H9 (cell line): ENCODE data around the gene RRP36. TPM values are rescaled to one million over a fixed set of nuclear protein-coding genes. Genes with fewer than 3 reads are reported as not detected.

ENCODE experiments used
- DNase-seq: peaks from one replicate; pipeline ENCODE4 v3.0.0-alpha.2; 2017
- H2AFZ ChIP-seq: one replicate; pipeline ENCODE4 v1.6.1; 2013; ENCODE audit warnings: mild to moderate bottlenecking, low read length, control low read depth, moderate library complexity
- H2AK5ac ChIP-seq: 2 replicates; pipeline ENCODE4 v1.6.1; 2013; ENCODE audit warnings: low read length, control low read depth, mixed read lengths; ENCODE audit not compliant: insufficient read length
- H2BK120ac ChIP-seq: one replicate; pipeline ENCODE4 v1.6.1; 2013; ENCODE audit warnings: low read depth, mild to moderate bottlenecking, low read length, control low read depth, inconsistent platforms; ENCODE audit not compliant: poor library complexity, severe bottlenecking
- H2BK12ac ChIP-seq: 2 replicates; pipeline ENCODE4 v1.6.1; 2013; ENCODE audit warnings: low read length, control low read depth, mixed read lengths, low read depth; ENCODE audit not compliant: insufficient read length
- H2BK15ac ChIP-seq: 2 replicates; pipeline ENCODE4 v1.6.1; 2013; ENCODE audit warnings: low read depth, low read length, control low read depth
- H2BK20ac ChIP-seq: one replicate; pipeline ENCODE4 v1.6.1; 2013; ENCODE audit warnings: low read depth, mild to moderate bottlenecking, low read length, control low read depth, inconsistent platforms; ENCODE audit not compliant: poor library complexity, severe bottlenecking
- H2BK5ac ChIP-seq: 2 replicates; pipeline ENCODE4 v1.6.1; 2013; ENCODE audit warnings: low read length, control low read depth, mixed read lengths; ENCODE audit not compliant: insufficient read length
- H3K14ac ChIP-seq: 2 replicates; pipeline ENCODE4 v1.6.1; 2013; ENCODE audit warnings: low read length, control low read depth; ENCODE audit not compliant: insufficient read depth
- H3K18ac ChIP-seq: 2 replicates; pipeline ENCODE4 v1.6.1; 2013; ENCODE audit warnings: low read depth, mild to moderate bottlenecking, mixed read lengths, low read length, control low read depth; ENCODE audit not compliant: insufficient read length
- H3K23ac ChIP-seq: 2 replicates; pipeline ENCODE4 v1.6.1; 2013; ENCODE audit warnings: low read length, control low read depth, mixed read lengths, low read depth; ENCODE audit not compliant: insufficient read length
- H3K23me2 ChIP-seq: 2 replicates; pipeline ENCODE4 v1.6.1; 2013; ENCODE audit warnings: low read depth, mild to moderate bottlenecking, mixed read lengths, low read length, control low read depth; ENCODE audit not compliant: insufficient read length, poor library complexity, severe bottlenecking
- H3K27ac ChIP-seq: 2 replicates; pipeline ENCODE4 v1.5.1; 2013; ENCODE audit warnings: low read length, control low read depth, mixed read lengths, low read depth; ENCODE audit not compliant: insufficient read length
- H3K27me3 ChIP-seq: 2 replicates; pipeline ENCODE4 v1.6.1; 2013; ENCODE audit warnings: low read length, control low read depth, inconsistent platforms; ENCODE audit not compliant: insufficient read depth
- H3K4ac ChIP-seq: 2 replicates; pipeline ENCODE4 v1.6.1; 2013; ENCODE audit warnings: low read depth, mild to moderate bottlenecking, control low read depth, inconsistent platforms, low read length, moderate library complexity
- H3K4me1 ChIP-seq: 2 replicates; pipeline ENCODE4 v1.6.1; 2013; ENCODE audit warnings: low read length, control low read depth, inconsistent platforms; ENCODE audit not compliant: insufficient read depth
- H3K4me2 ChIP-seq: 2 replicates; pipeline ENCODE4 v1.6.1; 2013; ENCODE audit warnings: low read length, control low read depth, mixed read lengths; ENCODE audit not compliant: insufficient read length, insufficient read depth
- H3K56ac ChIP-seq: 2 replicates; pipeline ENCODE4 v1.6.1; 2013; ENCODE audit warnings: low read depth, mild to moderate bottlenecking, mixed read lengths, low read length, control low read depth; ENCODE audit not compliant: insufficient read length
- H3K79me1 ChIP-seq: 2 replicates; pipeline ENCODE4 v1.6.1; 2013; ENCODE audit warnings: low read depth, mild to moderate bottlenecking, moderate library complexity, low read length, control low read depth, inconsistent platforms; ENCODE audit not compliant: insufficient read depth, poor library complexity, severe bottlenecking
- H3K79me2 ChIP-seq: 2 replicates; pipeline ENCODE4 v1.6.1; 2013; ENCODE audit warnings: low read length, control low read depth, inconsistent platforms; ENCODE audit not compliant: insufficient read depth
- H3K9ac ChIP-seq: 2 replicates; pipeline ENCODE4 v1.6.1; 2013; ENCODE audit warnings: low read length, control low read depth, mixed read lengths; ENCODE audit not compliant: insufficient read length; ENCODE audit errors: extremely low read depth
- H3K9me3 ChIP-seq: one replicate; pipeline ENCODE4 v1.6.1; 2013; ENCODE audit warnings: low read depth, low read length, inconsistent platforms; ENCODE audit not compliant: control insufficient read depth
- H3T11ph ChIP-seq: one replicate; pipeline ENCODE4 v1.6.1; 2013; ENCODE audit warnings: mild to moderate bottlenecking, low read length, control low read depth, inconsistent platforms
- H4K20me1 ChIP-seq: one replicate; pipeline ENCODE4 v1.6.1; 2013; ENCODE audit not compliant: control insufficient read depth, insufficient read length, insufficient read depth
- H4K5ac ChIP-seq: 2 replicates; pipeline ENCODE4 v1.6.1; 2013; ENCODE audit warnings: low read depth, mild to moderate bottlenecking, mixed read lengths, low read length, control low read depth; ENCODE audit not compliant: insufficient read length
- H4K8ac ChIP-seq: replicated peaks from 2 replicates; pipeline ENCODE4 v1.6.1; 2013; ENCODE audit warnings: low read length, control low read depth, mixed read lengths, low read depth; ENCODE audit not compliant: insufficient read length
- H4K91ac ChIP-seq: 2 replicates; pipeline ENCODE4 v1.6.1; 2013; ENCODE audit warnings: low read depth, mild to moderate bottlenecking, moderate library complexity, mixed read lengths, low read length, control low read depth; ENCODE audit not compliant: insufficient read length
- H3K27ac Mint-ChIP-seq, 3 experiments: 2 replicates in 2 of 3; 3 replicates in 1 of 3; pipeline ENCODE4 v1.8.0; 2020 to 2021; ENCODE audit warnings: mixed read lengths in 3 of 3, mild to moderate bottlenecking in 1 of 3, moderate library complexity in 1 of 3
- H3K27me3 Mint-ChIP-seq: 2 replicates; pipeline ENCODE4 v1.8.0; 2021; ENCODE audit warnings: low read depth, mild to moderate bottlenecking, moderate library complexity, mixed read lengths
- H3K36me3 Mint-ChIP-seq, 3 experiments: 2 replicates in 2 of 3; 3 replicates in 1 of 3; pipeline ENCODE4 v1.8.0; 2020 to 2021; ENCODE audit warnings: low read depth in 3 of 3, mixed read lengths in 3 of 3; ENCODE audit not compliant: insufficient read depth in 1 of 3
- H3K4me1 Mint-ChIP-seq, 2 experiments: 2 replicates each; pipeline ENCODE4 v1.8.0; 2020; ENCODE audit warnings: mixed read lengths in 2 of 2
- H3K4me3 Mint-ChIP-seq, 2 experiments: 2 replicates in 1 of 2; 3 replicates in 1 of 2; pipeline ENCODE4 v1.8.0; 2020 to 2021; ENCODE audit warnings: mild to moderate bottlenecking in 2 of 2, mixed read lengths in 2 of 2, moderate library complexity in 1 of 2
- H3K9me3 Mint-ChIP-seq, 2 experiments: 2 replicates in 1 of 2; 3 replicates in 1 of 2; pipeline ENCODE4 v1.8.0; 2020; ENCODE audit warnings: mild to moderate bottlenecking in 2 of 2, mixed read lengths in 2 of 2, moderate library complexity in 1 of 2
- WGBS: extraction: QIAGEN DNeasy Blood & Tissue Kit; methylation state at CpG from one replicate; pipeline ENCODE4 v1.1.7; 2013; ENCODE audit warnings: missing lambda C conversion rate, low lambda C conversion rate, mixed read lengths; ENCODE audit not compliant: insufficient read length; ENCODE audit errors: extremely low coverage; 5-methylcytosine and 5-hydroxymethylcytosine counted together
- total RNA-seq: library from RNA; stranded (reverse); gene quantifications from 2 replicates; pipeline ENCODE4 v1.2.1, GENCODE V29; 2021
- TF ChIP-seq, protein P1 (sequence below): fragments of 200-600 bp; sonication (generic); conservative IDR thresholded peaks from 3 replicates; pipeline ENCODE4 v1.8.0; 2021; ENCODE audit warnings: antibody characterized with exemption, mild to moderate bottlenecking

Gene RRP36
- total RNA-seq, 1 experiment from 2014 or later: 117 TPM

DNA sequence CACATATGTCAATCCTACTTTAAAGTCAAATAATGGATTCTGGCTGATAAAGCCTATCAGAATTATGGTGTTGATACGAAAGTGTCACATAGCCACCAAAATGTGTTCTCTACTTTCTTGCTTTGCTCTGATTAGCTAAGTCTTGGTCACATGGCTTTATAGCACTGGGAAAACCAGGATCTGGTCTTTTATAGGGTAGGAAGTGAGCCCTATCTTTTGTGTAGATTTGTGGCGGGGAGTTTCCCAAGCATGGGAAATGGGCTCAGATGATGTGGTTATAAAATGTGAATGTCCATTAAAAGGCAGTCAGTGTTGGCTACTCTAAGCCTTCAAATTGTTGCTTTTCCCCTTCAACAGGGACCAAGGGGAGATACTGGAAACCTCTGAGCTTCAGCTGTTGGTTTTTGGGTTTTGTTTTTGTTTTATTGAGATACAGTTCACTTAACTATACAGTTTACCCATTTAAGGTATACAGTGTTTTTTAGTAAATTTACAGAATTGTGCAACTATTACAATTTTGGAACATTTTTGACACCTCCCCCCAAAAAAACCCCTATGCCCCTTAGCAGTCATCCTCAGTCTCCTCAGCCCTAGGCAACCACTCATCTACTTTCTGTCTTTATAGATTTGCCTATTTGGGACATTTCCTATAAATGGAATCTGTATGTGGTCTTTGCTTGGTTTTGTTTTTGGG lies 12.2 kb downstream of the RRP36 start:
- Mint-ChIP-seq H3K36me3 (peaks cover 41 to 90% (median 70%) of the 10 kb centered on the region in 3 experiments; a peak in 6 of 7 replicates), H3K27me3 (no peaks in the 10 kb centered on the region; the same call in none of the 2 replicates), H3K4me3 (no peak overlapping the region), H3K27ac (no peak overlapping the region), H3K4me1 (no peaks in the 10 kb centered on the region), H3K9me3 (no peaks in the 10 kb centered on the region)
- no peak for DNase-seq
- Histone ChIP-seq H3K4ac (no peak overlapping the region), H3K27me3 (no peaks in the 10 kb centered on the region), H4K8ac (no peak overlapping the region), H3K79me1 (no peaks in the 10 kb centered on the region), H3K23ac (no peak overlapping the region), H3T11ph (no peak overlapping the region), H4K20me1 (no peaks in the 10 kb centered on the region), H2BK15ac (no peak overlapping the region), H2AFZ (no peak overlapping the region), H3K56ac (no peak overlapping the region), H2BK120ac (no peak overlapping the region), H4K5ac (no peak overlapping the region), H3K9me3 (no peaks in the 10 kb centered on the region), H3K9ac (no peak overlapping the region), H3K4me2 (no peak overlapping the region), H2BK12ac (no peak overlapping the region), H3K27ac (no peak overlapping the region), H2BK5ac (no peak overlapping the region), H3K23me2 (no peaks in the 10 kb centered on the region), H2AK5ac (no peak overlapping the region), H3K4me1 (no peaks in the 10 kb centered on the region), H3K79me2 (no peaks in the 10 kb centered on the region), H3K18ac (no peak overlapping the region), H3K14ac (no peak overlapping the region), H2BK20ac (no peak overlapping the region), H4K91ac (no peak overlapping the region)
- TF ChIP-seq, protein P1, sequence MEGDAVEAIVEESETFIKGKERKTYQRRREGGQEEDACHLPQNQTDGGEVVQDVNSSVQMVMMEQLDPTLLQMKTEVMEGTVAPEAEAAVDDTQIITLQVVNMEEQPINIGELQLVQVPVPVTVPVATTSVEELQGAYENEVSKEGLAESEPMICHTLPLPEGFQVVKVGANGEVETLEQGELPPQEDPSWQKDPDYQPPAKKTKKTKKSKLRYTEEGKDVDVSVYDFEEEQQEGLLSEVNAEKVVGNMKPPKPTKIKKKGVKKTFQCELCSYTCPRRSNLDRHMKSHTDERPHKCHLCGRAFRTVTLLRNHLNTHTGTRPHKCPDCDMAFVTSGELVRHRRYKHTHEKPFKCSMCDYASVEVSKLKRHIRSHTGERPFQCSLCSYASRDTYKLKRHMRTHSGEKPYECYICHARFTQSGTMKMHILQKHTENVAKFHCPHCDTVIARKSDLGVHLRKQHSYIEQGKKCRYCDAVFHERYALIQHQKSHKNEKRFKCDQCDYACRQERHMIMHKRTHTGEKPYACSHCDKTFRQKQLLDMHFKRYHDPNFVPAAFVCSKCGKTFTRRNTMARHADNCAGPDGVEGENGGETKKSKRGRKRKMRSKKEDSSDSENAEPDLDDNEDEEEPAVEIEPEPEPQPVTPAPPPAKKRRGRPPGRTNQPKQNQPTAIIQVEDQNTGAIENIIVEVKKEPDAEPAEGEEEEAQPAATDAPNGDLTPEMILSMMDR: no peak
- no CpG with 5 or more reads among the region's 2 CpGs for WGBS
